K562 (cell line): Measurements from ENCODE around the gene STK31. TPM values are rescaled to one million over a fixed set of nuclear protein-coding genes. Genes with fewer than 3 reads are reported as not detected.
A peak's percentile ranks its signal among the peaks of the same experiment; 100 is the strongest.

Source experiments
- ATAC-seq: fragments of 200-7000 bp; cut with Tn5 transposase; 3 replicates; pipeline ENCODE4 v1.9.1; 2020; ENCODE audit warnings: moderate library complexity
- BruUV-seq: library from RNA; stranded (reverse); fragments of 400-500 nt; replicated peaks from 2 replicates; lab custom pipeline; 2021; lab: Mats Ljungman, UMichigan
- CTCF ChIA-PET: fragments of 300-600 bp; formaldehyde crosslinking; extraction: SDS; loops from one replicate; lab custom pipeline; 2021; ENCODE audit warnings: low intra/inter-chr PET ratio; lab: Yijun Ruan, JAX
- POLR2A ChIA-PET: fragments of 300-600, 350-650 bp; sonication (Branson Sonifier 250); formaldehyde crosslinking; extraction: SDS; loops from one replicate; lab custom pipeline; 2021; ENCODE audit warnings: antibody characterized with exemption, inconsistent platforms; lab: Yijun Ruan, JAX
- DNase-seq, 4 experiments: peaks; one replicate each; pipeline versions ENCODE4 v3.0.0 to v3.0.0-alpha.2; 2011 to 2018; ENCODE audit warnings: low spot score in 3 of 4, mixed read lengths in 3 of 4; ENCODE audit errors: extremely low read depth in 1 of 4
- FAIRE-seq: peaks from 2 replicates; lab custom pipeline; 2011; peaks lifted over from hg19 to GRCh38; lab: Jason Lieb, UNC
- H2AFZ ChIP-seq: 2 replicates; pipeline ENCODE4 v1.6.0; 2011; ENCODE audit warnings: low read depth, low read length, control low read depth, inconsistent platforms
- H3K27ac ChIP-seq: fragments of 200-600 bp; 3 replicates; pipeline ENCODE4 v1.8.0; 2011; ENCODE audit warnings: low read depth, mild to moderate bottlenecking, control low read depth, inconsistent platforms, low read length, moderate library complexity, mixed read lengths; ENCODE audit errors: extremely low read depth
- H3K27me3 ChIP-seq, 2 experiments: fragments of 300-600 bp in 1 of 2; 2 replicates in 1 of 2; 3 replicates in 1 of 2; pipeline versions ENCODE4 v1.6.0 to v1.8.0; 2011; ENCODE audit warnings: inconsistent platforms in 2 of 2, low read length in 2 of 2, mild to moderate bottlenecking in 1 of 2, mixed read lengths in 1 of 2, moderate library complexity in 1 of 2; ENCODE audit not compliant: control insufficient read depth in 2 of 2, insufficient read depth in 2 of 2
- H3K36me3 ChIP-seq: fragments of 300-600 bp; 3 replicates; pipeline ENCODE4 v1.8.0; 2011; ENCODE audit warnings: mild to moderate bottlenecking, low read length, inconsistent platforms; ENCODE audit not compliant: control insufficient read depth, insufficient read depth
- H3K4me1 ChIP-seq, 2 experiments: fragments of 200-600 bp in 1 of 2; replicated peaks in 1 of 2; 2 replicates in 1 of 2; 3 replicates in 1 of 2; pipeline versions ENCODE4 v1.5.1 to v1.8.0; 2011; ENCODE audit warnings: inconsistent platforms in 2 of 2, low read length in 2 of 2, mild to moderate bottlenecking in 1 of 2, mixed read lengths in 1 of 2, moderate library complexity in 1 of 2; ENCODE audit not compliant: control insufficient read depth in 2 of 2, insufficient read depth in 2 of 2
- H3K4me2 ChIP-seq: 2 replicates; pipeline ENCODE4 v1.6.1; 2011; ENCODE audit warnings: low read length, control low read depth, inconsistent platforms, mixed read lengths; ENCODE audit not compliant: insufficient read depth
- H3K4me3 ChIP-seq: fragments of 200-600 bp; sonication (generic), shearing (Covaris generic); 2 replicates; pipeline ENCODE4 v1.5.1; 2016; ENCODE audit warnings: control low read depth, inconsistent platforms
- H3K79me2 ChIP-seq: fragments of 200-600 bp; 3 replicates; pipeline ENCODE4 v1.8.0; 2011; ENCODE audit warnings: low read length, inconsistent platforms; ENCODE audit not compliant: control insufficient read depth, insufficient read depth
- H3K9ac ChIP-seq, 2 experiments: 2 replicates each; pipeline versions ENCODE4 v1.6.0 to v1.6.1; 2011; ENCODE audit warnings: low read depth in 2 of 2, low read length in 2 of 2, control low read depth in 1 of 2, inconsistent platforms in 1 of 2, mild to moderate bottlenecking in 1 of 2, mixed read lengths in 1 of 2; ENCODE audit not compliant: insufficient read depth in 1 of 2
- H3K9me1 ChIP-seq: one replicate; pipeline ENCODE4 v1.6.0; 2011; ENCODE audit warnings: inconsistent platforms, mild to moderate bottlenecking, low read length, moderate library complexity; ENCODE audit not compliant: control insufficient read depth, insufficient read depth
- H3K9me3 ChIP-seq: replicated peaks from 2 replicates; pipeline ENCODE4 v1.5.1; 2011; ENCODE audit warnings: low read depth, low read length, inconsistent platforms; ENCODE audit not compliant: control insufficient read depth, insufficient read depth
- H4K20me1 ChIP-seq: replicated peaks from 2 replicates; pipeline ENCODE4 v1.6.1; 2011; ENCODE audit warnings: low read length, inconsistent platforms, mixed read lengths; ENCODE audit not compliant: control insufficient read depth, insufficient read depth
- BACH1 ChIP-seq: fragments of 200-800 bp; sonication (Bioruptor generic); IDR thresholded peaks from 2 replicates; pipeline ENCODE4 v1.6.1; 2016; ENCODE audit warnings: missing genetic modification characterization, missing compliant biosample characterization
- BMI1 ChIP-seq: fragments of 150-350 bp; IDR thresholded peaks from 2 replicates; pipeline ENCODE4 v1.6.1; 2014; ENCODE audit warnings: low read length
- EP300 ChIP-seq: IDR thresholded peaks from 2 replicates; pipeline ENCODE4 v1.6.1; 2012; ENCODE audit warnings: low read length, improper control_type of control experiment
- ESRRB ChIP-seq: fragments of 250-450 bp; sonication (Bioruptor Pico); IDR thresholded peaks from 2 replicates; pipeline ENCODE4 v1.5.0; 2020; ENCODE audit warnings: mild to moderate bottlenecking, moderate library complexity, borderline replicate concordance
- ETS2 ChIP-seq: IDR thresholded peaks from 2 replicates; pipeline ENCODE4 v1.6.1; 2016; ENCODE audit warnings: borderline replicate concordance, missing genetic modification characterization, mild to moderate bottlenecking, moderate library complexity, missing compliant biosample characterization; ENCODE audit not compliant: poor library complexity, severe bottlenecking
- EWSR1 ChIP-seq: fragments of 450-650 bp; IDR thresholded peaks from 2 replicates; pipeline ENCODE4 v1.6.1; 2018; ENCODE audit warnings: borderline replicate concordance, mild to moderate bottlenecking, low read depth, moderate library complexity; ENCODE audit not compliant: partially characterized antibody
- HBP1 ChIP-seq: fragments of 450-650 bp; formaldehyde crosslinking; IDR thresholded peaks from 2 replicates; pipeline ENCODE4 v1.4.0; 2022; ENCODE audit warnings: missing genetic modification characterization
- HDAC6 ChIP-seq: IDR thresholded peaks from 2 replicates; pipeline ENCODE4 v1.6.1; 2012; ENCODE audit warnings: low read depth, mild to moderate bottlenecking, control low read depth, inconsistent platforms, low read length, moderate library complexity
- HMGN3 ChIP-seq: IDR thresholded peaks from 2 replicates; pipeline ENCODE4 v1.6.1; 2011; ENCODE audit warnings: borderline replicate concordance, low read depth, mild to moderate bottlenecking, mixed read lengths, low read length; ENCODE audit not compliant: insufficient read length; ENCODE audit errors: extremely low read depth
- HNRNPUL1 ChIP-seq: fragments of 200-400 bp; formaldehyde crosslinking; IDR thresholded peaks from 2 replicates; pipeline ENCODE4 v1.6.1; 2017; ENCODE audit warnings: low read length
- IRF2 ChIP-seq: sonication (generic); formaldehyde crosslinking; IDR thresholded peaks from 2 replicates; pipeline ENCODE4 v1.8.1; 2022; ENCODE audit warnings: mild to moderate bottlenecking, missing genetic modification reagents
- MBD2 ChIP-seq: sonication (generic); IDR thresholded peaks from 2 replicates; pipeline ENCODE4 v1.6.1; 2016; ENCODE audit warnings: low read depth, borderline replicate concordance
- MCM3 ChIP-seq: fragments of 450-650 bp; IDR thresholded peaks from 2 replicates; pipeline ENCODE4 v1.6.1; 2016
- NFYB ChIP-seq: IDR thresholded peaks from 2 replicates; pipeline ENCODE4 v1.6.1; 2011; ENCODE audit warnings: mild to moderate bottlenecking, moderate library complexity; ENCODE audit not compliant: insufficient read length; ENCODE audit errors: extremely low read depth
- NUFIP1 ChIP-seq: fragments of 450-650 bp; IDR thresholded peaks from 2 replicates; pipeline ENCODE4 v1.6.1; 2018; ENCODE audit not compliant: partially characterized antibody
- RFX7 ChIP-seq: fragments of 250-450 bp; sonication (Bioruptor Pico); IDR thresholded peaks from 2 replicates; pipeline ENCODE4 v1.5.1; 2021; ENCODE audit warnings: mild to moderate bottlenecking
- SMAD1 ChIP-seq: fragments of 150-350 bp; IDR thresholded peaks from 2 replicates; pipeline ENCODE4 v1.6.1; 2014; ENCODE audit warnings: low read length, low read depth; ENCODE audit not compliant: partially characterized antibody
- SMARCA4 ChIP-seq: fragments of 450-650 bp; IDR thresholded peaks from 2 replicates; pipeline ENCODE4 v1.6.1; 2016
- YBX1 ChIP-seq: fragments of 450-650 bp; IDR thresholded peaks from 2 replicates; pipeline ENCODE4 v1.7.1; 2016; ENCODE audit warnings: mild to moderate bottlenecking
- ZNF175 ChIP-seq: fragments of 200-800 bp; sonication (Bioruptor generic); IDR thresholded peaks from 2 replicates; pipeline ENCODE4 v1.6.1; 2016; ENCODE audit warnings: low read depth, mild to moderate bottlenecking, missing genetic modification characterization, missing compliant biosample characterization
- ZNF232 ChIP-seq: sonication (generic); formaldehyde crosslinking; IDR thresholded peaks from 2 replicates; pipeline ENCODE4 v1.8.0; 2022; ENCODE audit warnings: mild to moderate bottlenecking, missing genetic modification reagents
- ZNF77 ChIP-seq: fragments of 250-450 bp; sonication (Bioruptor Pico); IDR thresholded peaks from 2 replicates; pipeline ENCODE4 v1.5.0; 2020
- ZNF785 ChIP-seq: fragments of 250-450 bp; sonication (Bioruptor Pico); IDR thresholded peaks from 2 replicates; pipeline ENCODE4 v1.4.0; 2020; ENCODE audit warnings: mild to moderate bottlenecking
- WGBS: fragments of 100-300 bp; shearing (Covaris generic); methylation state at CpG from one replicate; pipeline ENCODE4 v1.1.6; 2016; ENCODE audit warnings: low coverage, mixed read lengths; ENCODE audit not compliant: insufficient coverage; ENCODE audit errors: missing lambda C conversion rate; 5-methylcytosine and 5-hydroxymethylcytosine counted together
- in situ Hi-C: fragments of 300-500 bp; cut with MboI; formaldehyde crosslinking; loops from 4 replicates; pipeline ENCODE4 v1.15.0; 2018; ENCODE audit warnings: inconsistent platforms, mixed read lengths
- intact Hi-C: fragments of 100-400 bp; cut with micrococcal nuclease; formaldehyde crosslinking; loops from 2 replicates; pipeline ENCODE4 v1.14.2; 2022
- polyA plus RNA-seq, 8 experiments: library from polyadenylated mRNA; depleted of rRNA in 4 of 8; stranded (reverse) in 5 of 8; unstranded in 3 of 8; fragments of >200 nt; fragmentation: Nextera tagmentation in 2 of 8; fragmentation: Illumina TruSeq in 1 of 8; extraction: Ambion mirVana in 2 of 8; extraction: Trizol in 1 of 8; gene quantifications; 2 replicates each; pipeline versions ENCODE4 v1.2.1 to v1.2.3, GENCODE V29; 2011 to 2014; ENCODE audit warnings: inconsistent platforms in 1 of 8, missing spikeins in 1 of 8
- total RNA-seq, 7 experiments: library from RNA; depleted of rRNA in 6 of 7; stranded (reverse); fragments of >200 nt in 6 of 7; fragmentation: Illumina TruSeq in 2 of 7; extraction: Trizol in 2 of 7; gene quantifications; 2 replicates each; pipeline versions ENCODE4 v1.2.1 to v1.2.3, GENCODE V29; 2011 to 2021; ENCODE audit warnings: low replicate concordance in 1 of 7

The STK31 gene
- total and polyA plus RNA-seq, 9 of the 15 experiments (the other 6 are each of a cell fraction or from before 2014, with no cell fraction given): 0.09 to 1.2 (median 0.26) TPM

GRCh38 chr7:23852988-23853387, 143.0 kb downstream of the STK31 start (continued):
- TF ChIP-seq RFX7 (CRISPR knock-in tag): no peak
- TF ChIP-seq HMGN3: no peak
- TF ChIP-seq ZNF232 (CRISPR knock-in tag): no peak
- no peak for TF ChIP-seq ETS2 (tag)

GRCh38 chr7:23863209-23863787, 153.3 kb downstream of the STK31 start:
- WGBS: 4% methylated on average over 1 of the region's 1 CpG
- in situ Hi-C loops: no loop called here
- Histone ChIP-seq H3K4me3 (no peak overlapping the region), H4K20me1 (no peaks in the 10 kb centered on the region), H3K27me3 (no peaks in the 10 kb centered on the region), H3K4me1 (no peaks in the 10 kb centered on the region), H3K9me3 (no peaks in the 10 kb centered on the region), H3K36me3 (no peaks in the 10 kb centered on the region), H3K9ac (no peak overlapping the region), H2AFZ (no peak overlapping the region), H3K79me2 (no peaks in the 10 kb centered on the region), H3K4me2 (no peak overlapping the region), H3K27ac (no peak overlapping the region), H3K9me1 (no peaks in the 10 kb centered on the region)
- ATAC-seq (peak; percentile 75), DNase-seq (peak; percentile 26 to 49 (median 30)), FAIRE-seq (no peak)
- no TSS peak for BruUV-seq
- intact Hi-C loops: no loop called here
- CTCF ChIA-PET: no interaction called here
- POLR2A ChIA-PET: interaction anchor here (1.2 kb wide), 1 partner anchor 13 kb away, joined by 3 read pairs; no protein-coding TSS in a partner anchor
- TF ChIP-seq YBX1: no peak
- no peak for TF ChIP-seq EWSR1
- TF ChIP-seq SMAD1: no peak
- TF ChIP-seq EP300: no peak
- TF ChIP-seq HNRNPUL1: no peak
- no peak for TF ChIP-seq SMARCA4
- TF ChIP-seq MCM3: no peak
- TF ChIP-seq NFYB: no peak
- no peak for TF ChIP-seq BACH1 (tag)
- no peak for TF ChIP-seq NUFIP1
- no peak for TF ChIP-seq HBP1 (CRISPR knock-in tag)
- no peak for TF ChIP-seq IRF2 (CRISPR knock-in tag)
- no peak for TF ChIP-seq MBD2
- no peak for TF ChIP-seq ZNF175 (CRISPR knock-in tag)
- no peak for TF ChIP-seq HDAC6
- TF ChIP-seq BMI1: no peak
- TF ChIP-seq ZNF785 (CRISPR knock-in tag): no peak
- no peak for TF ChIP-seq ESRRB (CRISPR knock-in tag)
- TF ChIP-seq ZNF77 (CRISPR knock-in tag): no peak
